Measurements from ENCODE around the gene TDP2. TPM values are rescaled to one million over a fixed set of nuclear protein-coding genes. Genes with fewer than 3 reads are reported as not detected.

Gene TDP2
- polyA plus RNA-seq, 4 donors, result 54.5 to 69.3 (median 62.6) TPM

GRCh38 chr6:24607310-24608105 lies 59.2 kb downstream of the TDP2 start:
- DNase-seq (ENCODE audit: low read depth in 4 of 4, low spot score in 2 of 4), result no peak

GRCh38 chr6:24606200-24606930 lies 60.3 kb downstream of the TDP2 start:
- DNase-seq (ENCODE audit: low read depth in 4 of 4, low spot score in 2 of 4), result no peak

DNA sequence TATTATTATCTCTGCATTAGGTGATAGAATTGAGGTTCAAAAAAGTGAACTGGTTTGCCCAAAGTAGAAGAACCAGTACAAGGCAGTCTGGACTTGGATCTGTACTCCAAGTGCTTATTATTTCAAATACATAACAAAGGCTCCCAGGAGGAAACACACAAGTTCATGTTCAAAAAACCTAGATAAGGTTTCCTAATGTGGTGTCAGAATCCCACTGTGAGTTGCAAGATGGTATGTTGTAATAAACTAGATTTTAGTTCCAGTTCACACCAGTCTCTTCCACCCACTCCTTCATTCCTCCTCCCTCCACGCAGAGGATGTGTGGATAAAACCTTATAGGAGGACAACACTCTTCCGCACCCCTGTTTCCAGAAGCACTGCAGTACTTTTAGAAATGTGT lies 63.5 kb downstream of the TDP2 start:
- DNase-seq (ENCODE audit: low read depth in 4 of 4, low spot score in 2 of 4), result no peak

- no peak for DNase-seq (ENCODE audit: low read depth in 4 of 4, low spot score in 2 of 4)
These were observed 65.8 kb downstream of the TDP2 start for GRCh38 chr6:24600903-24601302.

Other genes starting within 250 kb of the TDP2 start
- 1 to 10 TPM; 2.8 to 4.8 (median 3.8) TPM for gene GPLD1, start 177.3 kb downstream of the TDP2 start, polyA plus RNA-seq (ENCODE audit: insufficient read length in 4 of 4)
- gene ALDH5A1, start 171.9 kb downstream of the TDP2 start, polyA plus RNA-seq (ENCODE audit: insufficient read length in 4 of 4), result 10 to 100 TPM; 25.9 to 33.4 (median 27.8) TPM
- gene KIAA0319, start 20.7 kb downstream of the TDP2 start, polyA plus RNA-seq (ENCODE audit: insufficient read length in 4 of 4), result under 1 TPM; 0.28 to 0.46 (median 0.35) TPM
- gene ACOT13, start 178 bp upstream of the TDP2 start, polyA plus RNA-seq (ENCODE audit: insufficient read length in 4 of 4), result 10 to 100 TPM; 33.5 to 45.4 (median 35.0) TPM
- gene C6orf62, start 52.3 kb upstream of the TDP2 start, polyA plus RNA-seq (ENCODE audit: insufficient read length in 4 of 4), result 100 to 1,000 TPM; 120 to 148 (median 140) TPM
- 10 to 100 TPM; 51.8 to 67.4 (median 56.1) TPM for gene GMNN, start 108.0 kb upstream of the TDP2 start, polyA plus RNA-seq (ENCODE audit: insufficient read length in 4 of 4)
- not detected for gene ARMH2, start 132.0 kb upstream of the TDP2 start, polyA plus RNA-seq (ENCODE audit: insufficient read length in 4 of 4)

Measured in left renal cortex interstitium (tissue), 4 donors.